RKO (cell line): ENCODE data around the gene GNG7.
"Not testable (repeated sequence)": the region's sequence is repeated elsewhere in the genome, so short reads cannot be mapped to it uniquely, and the experiment has no call there.

ENCODE experiments used
- DNase-seq: peaks from one replicate; pipeline ENCODE4 v3.0.0-alpha.2; 2016; ENCODE audit warnings: low spot score

GNG7 gene

GRCh38 chr19:2619076-2619475 lies 83.4 kb downstream of the GNG7 start:
- no peak for DNase-seq

- peak; percentile 56 for DNase-seq
Observed at GRCh38 chr19:2618611-2619010, 83.9 kb downstream of the GNG7 start.

GRCh38 chr19:2617393-2618165 lies 84.9 kb downstream of the GNG7 start:
- DNase-seq, result no peak

GRCh38 chr19:2616741-2617392 lies 85.6 kb downstream of the GNG7 start:
- DNase-seq, result no peak

- no peak for DNase-seq
Observed at GRCh38 chr19:2615782-2616181, 86.7 kb downstream of the GNG7 start.

- DNase-seq, result peak; percentile 32
Observed at GRCh38 chr19:2613507-2614295, 88.8 kb downstream of the GNG7 start.

- DNase-seq, result no peak
Observed at GRCh38 chr19:2612619-2613249, 89.8 kb downstream of the GNG7 start.

GRCh38 chr19:2611483-2612464 lies 90.7 kb downstream of the GNG7 start:
- no peak for DNase-seq

GRCh38 chr19:2610637-2611482 lies 91.6 kb downstream of the GNG7 start:
- peak; percentile 87 for DNase-seq

- DNase-seq, result no peak
Observed at GRCh38 chr19:2609389-2610116, 92.9 kb downstream of the GNG7 start.

GRCh38 chr19:2609034-2609388 lies 93.5 kb downstream of the GNG7 start:
- DNase-seq, result not testable (repeated sequence)

- no peak for DNase-seq
Observed at GRCh38 chr19:2608602-2608922, 93.9 kb downstream of the GNG7 start.

- DNase-seq, result no peak
Observed at GRCh38 chr19:2607712-2608601, 94.5 kb downstream of the GNG7 start.

GRCh38 chr19:2606774-2607173 lies 95.7 kb downstream of the GNG7 start:
- DNase-seq, result not testable (repeated sequence)

- DNase-seq, result not testable (repeated sequence)
Observed at GRCh38 chr19:2605889-2606288, 96.6 kb downstream of the GNG7 start.

GRCh38 chr19:2604747-2605329 lies 97.7 kb downstream of the GNG7 start:
- DNase-seq, result no peak

- DNase-seq, result no peak
Observed at GRCh38 chr19:2603334-2603733, 99.2 kb downstream of the GNG7 start.
